Suprapubic skin (tissue), 3 donors: Measurements from ENCODE around the gene TTLL6.

Experiments
- CTCF ChIP-seq, 2 donors: fragments of 200-600 bp in 1 of 2; fragments of 450-650 bp in 1 of 2; sonication (generic) in 1 of 2; IDR thresholded peaks; one replicate each; pipeline ENCODE4 v1.5.1; 2016 to 2019; ENCODE audit warnings: antibody characterized with exemption in 2 of 2, mild to moderate bottlenecking in 1 of 2, moderate library complexity in 1 of 2
- EP300 ChIP-seq: sonication (generic); formaldehyde crosslinking; IDR thresholded peaks from one replicate; pipeline ENCODE4 v1.6.1; 2017; ENCODE audit warnings: antibody characterized with exemption
- POLR2A ChIP-seq, 2 donors: fragments of 450-650 bp; IDR thresholded peaks; one replicate each; pipeline ENCODE4 v1.6.1; 2017; ENCODE audit warnings: antibody characterized with exemption in 2 of 2, mild to moderate bottlenecking in 2 of 2, moderate library complexity in 2 of 2

GRCh38 chr17:48731355-48731754, 85.7 kb downstream of the TTLL6 start:
- TF ChIP-seq CTCF (IDR thresholded peaks at IDR 0.05) (no peak), EP300 (no peak), POLR2A (IDR thresholded peaks at IDR 0.05) (no peak)
